Bronchial epithelial cell (primary cell): Measurements from ENCODE around the gene ARMCX6. TPM values are rescaled to one million over a fixed set of nuclear protein-coding genes. Genes with fewer than 3 reads are reported as not detected.

Experiments used
- DNase-seq: peaks from one replicate; pipeline ENCODE4 v3.0.0-alpha.2; 2010; ENCODE audit warnings: low read depth
- FAIRE-seq: peaks from 2 replicates; lab custom pipeline; 2011; peaks lifted over from hg19 to GRCh38; lab: Jason Lieb, UNC
- H3K27me3 ChIP-seq: 2 replicates; pipeline ENCODE4 v1.5.1; 2011; ENCODE audit warnings: low read length; ENCODE audit not compliant: control insufficient read depth, insufficient read depth
- H3K36me3 ChIP-seq: 2 replicates; pipeline ENCODE4 v1.5.1; 2011; ENCODE audit warnings: low read length; ENCODE audit not compliant: control insufficient read depth, insufficient read depth
- H3K4me3 ChIP-seq: 2 replicates; pipeline ENCODE4 v1.5.1; 2011; ENCODE audit warnings: mild to moderate bottlenecking, low read depth, low read length, control low read depth
- CTCF ChIP-seq: IDR thresholded peaks from 2 replicates; pipeline ENCODE4 v1.5.1; 2011; ENCODE audit warnings: mild to moderate bottlenecking, moderate library complexity, low read length, control low read depth, inconsistent platforms; ENCODE audit not compliant: insufficient read depth, severe bottlenecking
- total RNA-seq: library from RNA; depleted of rRNA; stranded (reverse); fragments of >200 nt; gene quantifications from 2 replicates; pipeline ENCODE4 v1.2.1, GENCODE V29; 2014

Gene ARMCX6
- 15.0 and 18.7 TPM in 2 replicates for total RNA-seq

GRCh38 chrX:101617211-101618191 is at the start of gene ARMCX6:
ARMCX6 (minus strand) TSS chrX:101618000; CDS start chrX:101616620, 1,380 bp downstream.
- TF ChIP-seq CTCF, result peak; percentile 26
- Histone ChIP-seq H3K36me3 (no peaks in the 10 kb centered on the region), H3K4me3 (peak within 1 kb of the TSS; percentile 66), H3K27me3 (no peaks in the 10 kb centered on the region)
- DNase-seq (peak; percentile 55), FAIRE-seq (no peak)

GRCh38 chrX:101659601-101660063 is 41.8 kb upstream of the ARMCX6 start, which contains the start of gene ARMCX2:
ARMCX2 (minus strand) TSS chrX:101659850; CDS start chrX:101657588, 2,262 bp downstream.
- no peak for TF ChIP-seq CTCF
- DNase-seq (peak; percentile 37), FAIRE-seq (no peak)
- no peaks in the 10 kb centered on the region for H3K36me3 ChIP-seq
- H3K27me3 ChIP-seq, result no peaks in the 10 kb centered on the region
- peak within 1 kb of the TSS; percentile 51 for H3K4me3 ChIP-seq

- DNase-seq (peak; percentile 30), FAIRE-seq (no peak)
- TF ChIP-seq CTCF, result no peak
- H3K4me3 ChIP-seq, result peak overlapping the region; percentile 51
- no peaks in the 10 kb centered on the region for H3K27me3 ChIP-seq
- H3K36me3 ChIP-seq, result no peaks in the 10 kb centered on the region
Observed at GRCh38 chrX:101658661-101659491, 41.1 kb upstream of the ARMCX6 start.

- FAIRE-seq, result no peak
Observed at GRCh38 chrX:101657495-101657894, 39.7 kb upstream of the ARMCX6 start.

GRCh38 chrX:101656817-101657216 is 39.0 kb upstream of the ARMCX6 start:
- no peak for DNase-seq
- no peak for TF ChIP-seq CTCF
- no peak for FAIRE-seq

More at GRCh38 chrX:101657495-101657894, 39.7 kb upstream of the ARMCX6 start:
- Histone ChIP-seq H3K4me3 (no peak overlapping the region), H3K27me3 (no peaks in the 10 kb centered on the region), H3K36me3 (no peaks in the 10 kb centered on the region)
- no peak for TF ChIP-seq CTCF
- no peak for DNase-seq

More at GRCh38 chrX:101656817-101657216, 39.0 kb upstream of the ARMCX6 start:
- Histone ChIP-seq H3K36me3 (no peaks in the 10 kb centered on the region), H3K27me3 (no peaks in the 10 kb centered on the region), H3K4me3 (no peak overlapping the region)
